LNCaP clone FGC (cell line): ENCODE measurements around the gene NMS.
"Not testable (repeated sequence)": the region's sequence is repeated elsewhere in the genome, so short reads cannot be mapped to it uniquely, and the experiment has no call there.

Source experiments
- DNase-seq: peaks from one replicate; pipeline ENCODE4 v3.0.0-alpha.2; 2011; ENCODE audit warnings: low read depth
- H3K4me3 ChIP-seq: 2 replicates; pipeline ENCODE4 v1.5.1; 2011; ENCODE audit warnings: mild to moderate bottlenecking, low read depth, low read length, control low read depth
- TF ChIP-seq, protein P1 (sequence below): IDR thresholded peaks from 2 replicates; pipeline ENCODE4 v1.5.1; 2012; ENCODE audit warnings: mild to moderate bottlenecking; ENCODE audit not compliant: control insufficient read depth, insufficient read depth; ENCODE audit errors: extremely low read depth

The NMS gene

DNA sequence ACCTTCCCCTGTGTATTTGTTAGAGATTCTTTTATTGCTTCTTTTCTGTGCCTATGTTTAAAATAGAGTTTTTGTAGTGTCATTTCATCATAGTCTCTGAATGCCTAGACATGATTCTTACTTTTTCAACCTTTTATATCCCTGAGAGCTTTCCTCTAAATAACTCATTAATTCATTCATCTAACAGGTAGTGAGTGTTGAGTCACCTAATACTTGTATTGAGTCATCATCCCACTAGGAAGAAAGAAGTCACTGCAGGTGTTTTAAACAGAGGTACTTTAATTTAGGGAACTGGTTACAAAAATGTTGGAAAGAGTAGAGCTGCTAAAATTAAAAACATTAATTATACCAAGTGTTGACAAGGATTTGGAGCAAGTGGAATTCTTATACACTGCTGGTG lies 18.5 kb upstream of the NMS start:
- TF ChIP-seq, protein P1, sequence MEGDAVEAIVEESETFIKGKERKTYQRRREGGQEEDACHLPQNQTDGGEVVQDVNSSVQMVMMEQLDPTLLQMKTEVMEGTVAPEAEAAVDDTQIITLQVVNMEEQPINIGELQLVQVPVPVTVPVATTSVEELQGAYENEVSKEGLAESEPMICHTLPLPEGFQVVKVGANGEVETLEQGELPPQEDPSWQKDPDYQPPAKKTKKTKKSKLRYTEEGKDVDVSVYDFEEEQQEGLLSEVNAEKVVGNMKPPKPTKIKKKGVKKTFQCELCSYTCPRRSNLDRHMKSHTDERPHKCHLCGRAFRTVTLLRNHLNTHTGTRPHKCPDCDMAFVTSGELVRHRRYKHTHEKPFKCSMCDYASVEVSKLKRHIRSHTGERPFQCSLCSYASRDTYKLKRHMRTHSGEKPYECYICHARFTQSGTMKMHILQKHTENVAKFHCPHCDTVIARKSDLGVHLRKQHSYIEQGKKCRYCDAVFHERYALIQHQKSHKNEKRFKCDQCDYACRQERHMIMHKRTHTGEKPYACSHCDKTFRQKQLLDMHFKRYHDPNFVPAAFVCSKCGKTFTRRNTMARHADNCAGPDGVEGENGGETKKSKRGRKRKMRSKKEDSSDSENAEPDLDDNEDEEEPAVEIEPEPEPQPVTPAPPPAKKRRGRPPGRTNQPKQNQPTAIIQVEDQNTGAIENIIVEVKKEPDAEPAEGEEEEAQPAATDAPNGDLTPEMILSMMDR = no peak
- H3K4me3 ChIP-seq = no peak overlapping the region
- no peak for DNase-seq

DNA sequence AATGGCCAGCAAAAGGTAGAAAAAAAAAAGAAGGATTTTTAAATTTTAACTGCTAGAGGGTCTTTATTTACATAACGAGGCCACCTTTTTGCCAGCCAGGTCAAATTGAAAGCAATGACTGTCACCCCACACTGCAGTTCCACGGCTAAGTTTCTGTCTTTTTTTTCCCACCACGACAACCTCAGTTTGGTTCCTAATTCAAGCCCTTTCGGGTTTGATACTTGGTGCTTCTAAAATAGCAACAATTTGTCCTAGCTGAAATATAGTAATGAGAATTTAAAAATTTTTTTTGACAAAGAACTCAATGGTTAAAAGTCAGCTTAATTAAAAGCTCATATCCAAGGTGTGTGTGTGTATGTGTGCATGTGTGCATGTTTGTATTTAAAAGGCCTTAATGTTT lies 16.4 kb upstream of the NMS start:
- H3K4me3 ChIP-seq = no peak overlapping the region
- TF ChIP-seq, protein P1 = no peak
- DNase-seq = no peak

DNA sequence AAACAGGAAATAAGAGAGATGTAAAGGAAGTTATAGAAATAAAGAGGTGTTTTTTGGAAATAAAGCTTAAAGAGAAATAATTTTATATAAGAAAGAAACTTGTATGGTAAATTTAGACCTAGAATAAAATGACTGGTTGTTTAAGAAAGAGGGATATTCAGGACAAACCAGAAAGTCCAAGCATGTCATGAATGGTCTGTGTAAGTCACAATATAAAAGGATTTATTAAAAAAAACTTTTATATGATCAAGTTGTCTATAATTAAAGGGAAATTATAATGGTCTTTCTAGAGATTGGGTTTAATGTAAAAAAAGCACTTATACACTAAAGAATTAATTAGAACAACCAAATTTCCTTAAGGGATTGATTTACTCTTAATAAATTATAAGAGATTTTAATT lies 13.9 kb upstream of the NMS start:
- not testable (repeated sequence) for H3K4me3 ChIP-seq, DNase-seq

DNA sequence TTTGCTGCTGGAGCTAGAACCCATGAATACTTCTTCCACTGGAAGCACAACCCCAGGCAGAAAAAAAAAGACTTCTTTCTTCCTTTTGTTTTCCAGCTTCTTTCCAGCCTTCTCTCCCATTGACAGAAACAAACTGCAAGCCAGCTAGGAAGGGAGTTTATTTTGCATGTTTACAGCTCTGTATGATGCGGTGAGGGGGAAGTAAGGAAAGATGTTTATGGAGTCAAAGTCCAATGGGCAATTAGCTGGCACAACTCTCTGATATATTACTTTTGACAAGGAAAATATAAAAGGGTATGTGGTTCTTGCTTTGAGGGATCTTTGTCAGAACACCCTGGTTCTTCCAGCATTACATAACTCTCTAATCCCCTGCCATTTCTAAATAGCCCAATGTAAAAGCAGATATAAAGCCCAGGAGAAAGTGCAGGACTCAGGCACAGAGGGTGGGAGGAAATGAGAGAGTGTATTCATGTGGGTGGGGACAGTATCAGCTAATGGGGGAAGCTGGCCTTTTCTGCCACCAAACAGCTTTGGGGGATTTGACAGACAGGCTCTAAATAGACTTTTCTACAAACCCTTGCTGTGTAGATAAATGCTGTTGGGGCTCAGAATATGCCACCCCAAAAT lies 9.3 kb upstream of the NMS start:
- H3K4me3 ChIP-seq = no peak overlapping the region
- DNase-seq = no peak
- TF ChIP-seq, protein P1 = no peak

DNA sequence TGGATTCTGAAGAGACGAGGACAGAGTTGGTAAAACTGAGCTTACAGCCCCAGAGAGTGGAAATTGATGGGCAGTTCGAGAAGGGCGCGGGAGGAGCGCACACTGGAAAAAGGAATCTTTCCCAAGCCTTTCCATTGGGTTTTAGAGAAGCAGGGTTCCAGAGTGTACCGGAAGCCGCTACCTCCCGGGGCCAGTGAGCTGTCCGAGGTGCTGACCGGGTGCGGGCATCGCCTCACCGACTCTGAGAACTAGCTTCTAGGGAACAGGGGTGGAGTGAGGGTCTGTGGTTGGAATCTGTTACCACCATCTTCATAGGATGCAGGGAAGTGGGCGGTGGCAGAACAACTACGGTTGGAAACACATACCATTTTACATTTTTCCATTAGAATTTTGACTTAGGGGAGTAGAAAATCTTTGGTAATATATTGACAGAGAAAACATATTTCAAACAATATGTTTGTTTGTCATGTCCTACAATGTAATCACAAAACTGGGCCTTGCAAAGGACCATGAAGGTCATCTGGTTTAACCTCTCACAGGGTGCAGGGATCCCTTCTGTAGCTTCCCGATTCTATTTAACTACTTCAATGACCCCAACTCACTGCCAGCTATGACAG lies 724 bp downstream of the NMS start:
- TF ChIP-seq, protein P1 = no peak
- DNase-seq = no peak
- no peak overlapping the region for H3K4me3 ChIP-seq

DNA sequence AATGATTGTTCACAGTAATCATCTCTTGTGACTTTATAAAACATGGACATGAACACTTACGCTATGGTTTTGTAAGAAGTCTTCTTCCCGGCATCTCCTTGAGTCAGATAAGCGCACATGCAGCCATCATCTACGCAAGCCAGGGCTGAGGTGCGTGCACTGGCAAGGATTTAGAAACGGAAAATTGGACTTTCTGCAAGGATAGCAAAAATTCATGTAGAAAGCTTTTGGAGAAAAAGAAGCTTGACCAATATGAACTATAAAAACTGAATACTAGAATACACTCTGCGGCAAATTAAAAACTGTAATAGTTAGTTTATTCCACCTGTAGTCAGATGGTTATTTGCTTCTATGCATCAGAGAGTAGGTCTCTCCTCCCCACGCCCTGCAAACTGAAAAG lies 6.3 kb downstream of the NMS start:
- no peak for DNase-seq
- TF ChIP-seq, protein P1 = no peak
- no peak overlapping the region for H3K4me3 ChIP-seq

DNA sequence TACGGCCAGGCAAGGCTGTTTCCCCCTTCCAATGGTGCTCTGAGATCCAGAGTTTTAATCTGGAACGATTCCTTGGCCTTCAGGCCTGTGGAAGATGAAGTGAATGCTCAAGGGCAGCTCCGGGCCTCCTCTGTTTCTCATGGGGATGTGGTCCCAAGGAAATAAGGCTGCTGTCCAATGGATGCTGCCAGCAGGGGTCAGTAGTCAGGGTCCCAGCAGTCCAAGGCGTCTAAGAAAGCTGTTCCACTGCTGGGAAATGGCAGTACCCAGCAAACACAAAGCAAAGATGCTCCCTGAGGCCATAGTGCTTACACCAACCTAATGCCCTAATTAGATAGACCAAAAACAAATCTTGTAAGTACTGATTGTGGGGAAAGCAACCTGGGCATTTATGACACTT lies 12.5 kb downstream of the NMS start:
- no peak overlapping the region for H3K4me3 ChIP-seq
- DNase-seq = no peak
- TF ChIP-seq, protein P1 = peak; percentile 32; the same call in 1 of the 2 replicates
